ENCODE results near the gene P2RX6. TPM values are rescaled to one million over a fixed set of nuclear protein-coding genes. Genes with fewer than 3 reads are reported as not detected.

Gene P2RX6
- total RNA-seq, 4 donors from 2014 or later = 17.6 to 68.9 (median 33.3) TPM

- H3K4me3 ChIP-seq = peak overlapping the region; percentile 26 to 50 (median 38)
- DNase-seq = no peak
- no peak for TF ChIP-seq CTCF (IDR thresholded peaks at IDR 0.05 in 4 of 5, conservative IDR thresholded peaks at IDR 0.05 in 1 of 5)
- TF ChIP-seq POLR2A (IDR thresholded peaks at IDR 0.05) = no peak
- H3K9me3 ChIP-seq = no peaks in the 10 kb centered on the region
- H3K27ac ChIP-seq = no peak overlapping the region
- no peaks in the 10 kb centered on the region for H3K27me3 ChIP-seq
- H3K36me3 ChIP-seq = no peaks in the 10 kb centered on the region
- intact Hi-C loops (cut with DNase I; ENCODE audit: low total_unique reads) (loop anchor here (5.0 kb wide), 1 partner anchor 37 kb away; the partner anchor contains the start of gene P2RX6), in situ Hi-C loops (cut with MboI; ENCODE audit: low sequenced_read_pairs in 4 of 4) (no loop called here)
- H3K4me1 ChIP-seq = peaks cover 24 to 33% of the 10 kb centered on the region in 2 donors
- ATAC-seq = no peak
Measured at GRCh38 chr22:20979940-20980453, 35.0 kb upstream of the P2RX6 start.

GRCh38 chr22:20980523-20980922 is 34.4 kb upstream of the P2RX6 start:
- no peak for TF ChIP-seq POLR2A (IDR thresholded peaks at IDR 0.05)
- TF ChIP-seq CTCF (IDR thresholded peaks at IDR 0.05 in 4 of 5, conservative IDR thresholded peaks at IDR 0.05 in 1 of 5) = no peak
- Histone ChIP-seq H3K4me1 (peaks cover 24 to 33% of the 10 kb centered on the region in 2 donors), H3K27me3 (no peaks in the 10 kb centered on the region), H3K36me3 (peaks cover 0 to 4% of the 10 kb centered on the region in 2 donors), H3K4me3 (peak overlapping the region in 2 of 4 donors; percentile 80 to 91), H3K27ac (peak overlapping the region in 3 of 4 donors; percentile 91 to 94 (median 92)), H3K9me3 (no peaks in the 10 kb centered on the region)
- intact Hi-C loops (cut with DNase I; ENCODE audit: low total_unique reads) = loop anchor here (5.0 kb wide), 1 partner anchor 37 kb away; the partner anchor contains the start of gene P2RX6
- DNase-seq (no peak), ATAC-seq (no peak)
- in situ Hi-C loops (cut with MboI; ENCODE audit: low sequenced_read_pairs in 4 of 4) = no loop called here

GRCh38 chr22:20980938-20981722 is 33.8 kb upstream of the P2RX6 start:
- TF ChIP-seq POLR2A (IDR thresholded peaks at IDR 0.05) = no peak
- no peak for TF ChIP-seq CTCF (IDR thresholded peaks at IDR 0.05 in 4 of 5, conservative IDR thresholded peaks at IDR 0.05 in 1 of 5)
- in situ Hi-C loops (cut with MboI; ENCODE audit: low sequenced_read_pairs in 4 of 4) = no loop called here
- H3K4me1 ChIP-seq = peaks cover 24 to 33% of the 10 kb centered on the region in 2 donors
- no peak for ATAC-seq
- intact Hi-C loops (cut with DNase I; ENCODE audit: low total_unique reads) = loop anchor here (5.0 kb wide), 1 partner anchor 36 kb away; the partner anchor contains the start of gene P2RX6
- H3K36me3 ChIP-seq = peaks cover 0 to 10% of the 10 kb centered on the region in 2 donors
- DNase-seq = no peak
- no peaks in the 10 kb centered on the region for H3K9me3 ChIP-seq
- peak overlapping the region; percentile 91 to 94 (median 93) for H3K27ac ChIP-seq
- H3K4me3 ChIP-seq = peak overlapping the region; percentile 80 to 97 (median 89)
- H3K27me3 ChIP-seq = no peaks in the 10 kb centered on the region

GRCh38 chr22:20981787-20982562 is 33.0 kb upstream of the P2RX6 start, which contains the start of gene LZTR1:
Gene LZTR1 (plus strand): TSS chr22:20982297. CDS start chr22:20982372, 75 bp downstream.
- peaks cover 24 to 33% of the 10 kb centered on the region in 2 donors for H3K4me1 ChIP-seq
- DNase-seq (peak; percentile 73 to 75), ATAC-seq (peak; percentile 93 to 95)
- peak within 1 kb of the TSS; percentile 80 to 97 (median 89) for H3K4me3 ChIP-seq
- in situ Hi-C loops (cut with MboI; ENCODE audit: low sequenced_read_pairs in 4 of 4) (no loop called here), intact Hi-C loops (cut with DNase I; ENCODE audit: low total_unique reads) (loop anchor here (1.0 to 5.0 kb wide), 4 partner anchors 20 to 65 kb away; partner anchors contain the start of genes CRKL, LRRC74B, P2RX6 and THAP7)
- peaks cover 0 to 15% of the 10 kb centered on the region in 2 donors for H3K36me3 ChIP-seq
- peak; percentile 34 to 78 (median 71) for TF ChIP-seq CTCF (IDR thresholded peaks at IDR 0.05 in 4 of 5, conservative IDR thresholded peaks at IDR 0.05 in 1 of 5)
- TF ChIP-seq POLR2A (IDR thresholded peaks at IDR 0.05) = peak; percentile 93 to 94
- H3K27ac ChIP-seq = peak within 1 kb of the TSS; percentile 91 to 94 (median 93)
- H3K9me3 ChIP-seq = no peaks in the 10 kb centered on the region
- H3K27me3 ChIP-seq = no peaks in the 10 kb centered on the region

Measured in gastrocnemius medialis (tissue), 4 donors.